ENCODE data around the gene HOXA3.

GRCh38 chr7:27138985-27139333, 13.4 kb downstream of the HOXA3 start:
- TF ChIP-seq CTCF (IDR thresholded peaks at IDR 0.05), result no peak
- no peak for TF ChIP-seq USF2 (CRISPR knock-in tag; IDR thresholded peaks at IDR 0.05)

Data from WTC11 (cell line).